GM19099 (cell line): Measurements from ENCODE around the gene GABRR3.

ENCODE experiments used
- POLR2A ChIP-seq: IDR thresholded peaks from 3 replicates; pipeline ENCODE4 v1.6.1; 2011; ENCODE audit warnings: low read depth; ENCODE audit not compliant: insufficient read length; ENCODE audit errors: extremely low read depth

The GABRR3 gene

GRCh38 chr3:97954228-97954827 is 80.8 kb downstream of the GABRR3 start:
- TF ChIP-seq POLR2A: no peak

GRCh38 chr3:97952872-97953271 is 82.2 kb downstream of the GABRR3 start:
- no peak for TF ChIP-seq POLR2A

- no peak for TF ChIP-seq POLR2A
These were observed 82.8 kb downstream of the GABRR3 start for GRCh38 chr3:97952280-97952679.

- TF ChIP-seq POLR2A: no peak
These were observed 84.8 kb downstream of the GABRR3 start for GRCh38 chr3:97950360-97950759.

GRCh38 chr3:97949743-97950142 is 85.4 kb downstream of the GABRR3 start:
- TF ChIP-seq POLR2A: no peak

GRCh38 chr3:97949110-97949485 is 86.0 kb downstream of the GABRR3 start:
- no peak for TF ChIP-seq POLR2A

GRCh38 chr3:97948351-97949109 is 86.6 kb downstream of the GABRR3 start:
- no peak for TF ChIP-seq POLR2A

GRCh38 chr3:97942801-97943546 is 92.1 kb downstream of the GABRR3 start:
- no peak for TF ChIP-seq POLR2A

- no peak for TF ChIP-seq POLR2A
These were observed 95.1 kb downstream of the GABRR3 start for GRCh38 chr3:97940034-97940433.

- no peak for TF ChIP-seq POLR2A
These were observed 95.7 kb downstream of the GABRR3 start for GRCh38 chr3:97939401-97939800.

- TF ChIP-seq POLR2A: no peak
These were observed 96.7 kb downstream of the GABRR3 start for GRCh38 chr3:97938444-97938843.

- TF ChIP-seq POLR2A: no peak
These were observed 97.9 kb downstream of the GABRR3 start for GRCh38 chr3:97937205-97937604.

- TF ChIP-seq POLR2A: no peak
These were observed 99.3 kb downstream of the GABRR3 start for GRCh38 chr3:97935842-97936241.
